HG03342 (cell line): ENCODE measurements around the gene NSD1.
"Not testable (repeated sequence)": the region's sequence is repeated elsewhere in the genome, so short reads cannot be mapped to it uniquely, and the experiment has no call there.

Experiments
- ATAC-seq: cut with Tn5 transposase; IDR thresholded peaks from one replicate; pipeline ENCODE4 v1.9.1; 2021; ENCODE audit warnings: mild to moderate bottlenecking, moderate library complexity; ENCODE audit not compliant: unreplicated experiment

NSD1 gene

DNA sequence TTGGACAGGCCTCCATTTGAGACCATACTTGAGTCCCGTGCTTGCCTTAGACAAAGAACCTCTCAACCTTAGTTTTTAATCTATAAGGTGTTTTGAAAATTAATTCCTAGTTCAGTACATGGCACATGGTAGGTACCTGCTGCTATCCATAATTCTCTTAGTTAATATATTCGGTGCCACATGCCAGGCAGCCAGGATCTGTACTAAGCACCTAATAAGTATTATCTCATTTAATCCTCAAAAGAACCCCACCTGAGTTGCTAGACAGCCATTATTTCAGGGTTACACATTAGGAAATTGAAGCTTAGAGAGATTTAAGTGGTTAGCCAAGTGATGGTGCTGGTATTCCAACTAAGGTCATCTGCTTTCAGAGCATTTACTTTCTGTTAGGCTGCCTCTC lies 29.9 kb downstream of the NSD1 start:
- ATAC-seq = no peak

- no peak for ATAC-seq
Measured at GRCh38 chr5:177169271-177169670, 35.7 kb downstream of the NSD1 start.

DNA sequence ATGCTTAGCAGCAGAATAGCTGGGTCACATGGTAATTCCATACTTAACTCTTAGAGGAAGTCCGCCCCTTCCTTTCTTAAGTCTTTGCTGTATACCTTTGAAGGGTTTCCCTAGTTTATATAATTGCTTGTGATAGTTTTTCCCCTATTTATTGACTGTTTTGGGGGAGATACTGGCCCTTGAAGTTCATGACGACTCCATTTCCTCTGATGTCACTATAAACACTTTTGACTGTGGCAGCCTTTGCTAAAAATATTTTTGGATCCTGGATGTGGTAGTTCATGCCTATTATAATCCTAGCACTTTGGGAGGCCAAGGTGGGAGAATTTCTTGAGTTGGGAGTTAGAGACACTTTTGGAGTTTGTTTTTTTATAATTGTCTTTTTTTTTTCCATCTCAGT lies 38.4 kb downstream of the NSD1 start:
- no peak for ATAC-seq

DNA sequence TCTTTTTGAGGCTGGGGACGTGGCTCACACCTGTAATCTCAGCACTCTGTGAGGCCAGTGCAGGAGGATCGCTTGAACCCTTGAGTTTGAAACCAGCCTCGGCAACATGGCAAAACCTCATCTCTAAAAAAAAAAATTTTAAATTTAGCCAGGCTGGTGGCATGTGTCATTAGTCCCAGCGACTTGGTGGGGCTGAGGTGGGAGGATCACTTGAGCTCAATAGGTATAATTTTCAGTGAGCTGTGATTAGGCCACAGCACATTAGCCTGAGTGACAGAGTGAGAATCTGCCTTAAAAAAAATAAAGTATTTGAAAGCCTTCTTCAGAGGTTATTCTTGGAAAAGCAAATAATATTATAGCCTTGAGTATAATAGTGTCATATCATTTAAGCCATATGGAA lies 41.8 kb downstream of the NSD1 start:
- no peak for ATAC-seq

- ATAC-seq = no peak
Measured at GRCh38 chr5:177176175-177176711, 42.7 kb downstream of the NSD1 start.

DNA sequence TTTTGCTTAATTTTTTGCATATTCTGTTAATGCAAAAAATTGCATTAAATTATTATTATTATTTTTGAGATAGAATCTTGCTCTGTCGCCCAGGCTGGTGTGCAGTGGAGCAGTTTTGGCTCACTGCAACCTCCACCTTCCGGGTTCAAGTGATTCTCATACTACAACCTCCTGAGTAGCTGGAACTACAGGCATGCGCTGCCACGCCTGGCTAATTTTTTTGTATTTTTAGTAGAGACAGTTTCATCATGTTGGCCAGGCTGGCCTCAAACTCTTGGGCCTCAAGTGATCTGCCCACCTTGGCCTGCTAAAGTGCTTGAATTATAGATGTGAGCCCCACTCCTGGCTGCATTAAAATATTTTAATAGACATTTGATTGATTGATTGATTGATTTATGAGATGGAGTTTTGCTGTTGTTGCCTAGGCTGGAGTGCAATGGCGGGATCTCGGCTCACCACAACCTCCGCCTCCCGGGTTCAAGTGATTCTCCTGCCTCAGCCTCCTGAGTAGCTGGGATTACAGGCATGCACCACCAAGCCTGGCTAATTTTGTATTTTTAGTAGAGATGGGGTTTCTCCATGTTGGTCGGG lies 44.4 kb downstream of the NSD1 start:
- ATAC-seq = not testable (repeated sequence)

- no peak for ATAC-seq
Measured at GRCh38 chr5:177178733-177179304, 45.2 kb downstream of the NSD1 start.

DNA sequence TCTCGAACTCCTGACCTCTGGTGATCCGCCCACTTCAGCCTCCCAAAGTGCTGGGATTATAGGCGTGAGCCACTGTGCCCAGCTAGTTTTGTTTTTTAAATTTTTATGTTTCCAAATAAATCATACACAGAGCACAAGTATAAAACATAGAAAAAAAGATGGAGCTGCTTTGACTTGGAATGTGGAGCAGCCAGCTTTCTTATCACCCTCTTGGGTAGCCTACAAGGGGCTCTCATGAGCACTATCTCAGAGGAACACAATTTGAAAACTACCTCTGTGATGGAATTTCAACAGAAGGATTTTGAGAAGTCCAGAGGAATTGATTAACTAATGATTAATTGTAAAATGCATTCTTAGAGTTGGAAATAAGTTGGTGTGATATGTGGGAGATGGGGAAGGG lies 45.9 kb downstream of the NSD1 start:
- ATAC-seq = no peak

GRCh38 chr5:177183142-177183541 lies 49.6 kb downstream of the NSD1 start:
- no peak for ATAC-seq

DNA sequence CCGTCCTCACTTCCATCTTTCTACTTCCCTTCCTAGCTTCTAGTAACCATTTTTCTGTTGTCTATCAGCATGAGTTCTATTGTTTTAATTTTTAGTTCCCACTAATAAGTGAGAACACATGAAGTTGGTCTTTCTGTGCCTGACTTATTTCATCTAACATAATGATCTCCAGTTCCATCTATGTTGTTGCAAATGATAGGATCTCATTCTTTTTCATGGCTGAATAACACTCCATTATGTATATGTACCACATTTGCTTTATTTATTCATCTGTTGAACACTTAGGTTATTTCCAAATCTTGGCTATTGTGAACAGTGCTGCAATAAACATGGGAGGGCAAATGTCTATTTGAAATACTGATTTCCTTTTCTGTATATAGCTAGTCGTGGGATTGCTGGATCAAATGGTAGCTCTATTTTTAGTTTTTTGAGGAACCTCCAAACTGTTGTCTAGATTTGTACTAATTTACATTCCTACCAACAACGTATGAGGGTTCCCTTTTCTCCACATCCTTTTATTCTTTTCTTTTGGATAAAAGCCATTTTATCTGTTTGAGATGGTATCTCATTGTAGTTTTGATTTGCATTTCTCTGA lies 50.3 kb downstream of the NSD1 start:
- no peak for ATAC-seq

- ATAC-seq = no peak
Measured at GRCh38 chr5:177185993-177186392, 52.4 kb downstream of the NSD1 start.

DNA sequence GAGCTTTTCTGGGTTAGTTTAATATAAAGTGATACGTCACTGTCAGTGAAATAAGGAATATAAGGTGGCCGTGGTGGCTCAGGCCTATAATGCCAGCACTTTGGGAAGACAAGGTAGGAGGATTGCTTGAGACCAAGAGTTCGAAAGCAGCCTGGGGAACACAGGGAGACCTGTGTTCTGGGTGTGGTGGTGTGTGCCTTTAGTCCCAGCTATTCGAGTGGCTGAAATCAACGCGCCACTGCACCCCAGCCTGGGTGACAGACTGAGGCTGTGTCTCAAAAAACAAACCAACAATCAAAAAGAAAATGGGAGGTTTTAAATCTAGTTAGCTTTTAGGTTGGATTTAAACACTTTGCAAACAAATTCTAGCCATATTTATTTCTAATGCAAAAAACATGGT lies 53.1 kb downstream of the NSD1 start:
- no peak for ATAC-seq

DNA sequence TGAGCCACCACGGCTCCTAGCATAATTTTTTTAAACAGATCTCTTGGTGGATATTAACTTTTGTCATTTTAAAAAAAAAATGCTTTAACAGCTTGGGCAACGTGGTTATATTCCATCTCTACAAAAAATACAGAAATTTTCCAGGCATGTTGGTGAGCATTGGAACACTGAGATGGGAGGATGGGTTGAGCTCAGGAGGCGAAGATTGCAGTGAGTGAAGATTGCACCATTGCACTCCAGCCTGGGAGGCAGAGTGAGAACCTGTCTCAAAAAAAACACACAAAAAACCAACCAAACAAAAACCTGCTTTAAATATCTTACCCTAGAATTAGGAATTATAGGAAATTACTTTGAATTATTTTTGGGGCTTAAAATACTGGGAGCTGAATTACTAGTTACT lies 55.2 kb downstream of the NSD1 start:
- no peak for ATAC-seq

- no peak for ATAC-seq
Measured at GRCh38 chr5:177189416-177189815, 55.8 kb downstream of the NSD1 start.

DNA sequence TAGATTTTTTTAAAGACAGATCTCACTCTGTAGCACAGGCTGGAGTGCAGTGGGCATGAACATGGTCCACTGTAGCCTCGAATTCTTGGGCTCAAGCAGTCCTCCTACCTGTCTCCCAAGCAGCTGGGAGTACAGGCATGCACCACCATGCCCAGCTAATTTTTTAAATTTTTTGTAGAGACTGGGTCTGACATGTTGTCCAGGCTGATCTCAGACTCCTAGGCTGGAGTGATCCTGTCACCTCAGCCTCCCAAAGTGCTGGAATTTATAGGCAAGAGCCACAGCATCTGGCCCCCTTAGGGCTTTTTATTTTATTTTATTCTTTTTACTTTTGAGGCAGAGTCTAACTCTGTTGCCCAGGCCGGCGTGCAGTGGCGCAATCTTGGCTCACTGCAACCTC lies 56.4 kb downstream of the NSD1 start:
- no peak for ATAC-seq

- no peak for ATAC-seq
Measured at GRCh38 chr5:177194268-177194667, 60.7 kb downstream of the NSD1 start.

GRCh38 chr5:177195307-177195952 lies 61.9 kb downstream of the NSD1 start:
- no peak for ATAC-seq

GRCh38 chr5:177198738-177199137 lies 65.2 kb downstream of the NSD1 start:
- ATAC-seq = no peak

- ATAC-seq = no peak
Measured at GRCh38 chr5:177204281-177204680, 70.7 kb downstream of the NSD1 start.

- no peak for ATAC-seq
Measured at GRCh38 chr5:177209610-177210009, 76.0 kb downstream of the NSD1 start.

DNA sequence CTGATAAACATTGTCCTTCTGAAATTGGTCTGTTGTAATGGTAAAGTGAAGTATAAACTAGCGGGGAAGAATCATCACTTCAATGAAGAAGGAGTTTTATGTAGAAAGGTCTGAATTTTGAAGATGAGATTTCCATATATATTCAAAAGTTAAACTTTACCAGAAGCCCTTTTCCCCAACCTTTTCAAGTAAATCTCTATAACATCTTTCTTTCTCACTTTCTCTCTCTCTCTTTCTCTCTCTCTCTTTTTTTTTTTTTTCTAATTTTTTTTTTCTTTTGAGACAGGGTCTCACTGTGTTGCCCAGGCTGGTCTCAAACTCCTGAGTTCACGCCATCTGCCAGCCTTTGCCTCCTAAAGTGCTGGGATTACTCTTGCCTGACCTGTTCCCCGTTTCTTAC lies 78.7 kb downstream of the NSD1 start:
- ATAC-seq = no peak

- ATAC-seq = no peak
Measured at GRCh38 chr5:177220576-177220975, 87.0 kb downstream of the NSD1 start.
